Panc1 (cell line): ENCODE measurements around the gene MBD3.

Experiments
- CTCF ChIP-seq: fragments of 450-650 bp; IDR thresholded peaks from 2 replicates; pipeline ENCODE4 v1.5.1; 2017; ENCODE audit warnings: mild to moderate bottlenecking
- SIN3A ChIP-seq: IDR thresholded peaks from 2 replicates; pipeline ENCODE4 v1.6.1; 2012; ENCODE audit warnings: low read depth, mild to moderate bottlenecking, low read length, moderate library complexity, borderline replicate concordance; ENCODE audit not compliant: insufficient read depth
- TCF7L2 ChIP-seq: IDR thresholded peaks from 2 replicates; pipeline ENCODE4 v1.6.1; 2011; ENCODE audit warnings: mild to moderate bottlenecking, low read depth, low read length, inconsistent platforms

GRCh38 chr19:1632462-1633268, 40.0 kb upstream of the MBD3 start:
- no peak for TF ChIP-seq CTCF
- no peak for TF ChIP-seq SIN3A
- no peak for TF ChIP-seq TCF7L2
